H1 (cell line): ENCODE data around the gene GAPT. TPM values are rescaled to one million over a fixed set of nuclear protein-coding genes. Genes with fewer than 3 reads are reported as not detected.
A peak's percentile ranks its signal among the peaks of the same experiment; 100 is the strongest.

Experiments
- CTCF ChIA-PET: fragments of 300-600 bp; sonication (Branson Sonifier 250); formaldehyde crosslinking; loops from one replicate; lab custom pipeline; 2021; ENCODE audit not compliant: partially characterized antibody; lab: Charles Lee
- POLR2A ChIA-PET: fragments of 300-600 bp; sonication (Branson Sonifier 250); formaldehyde crosslinking; loops from one replicate; lab custom pipeline; 2021; ENCODE audit warnings: inconsistent platforms; ENCODE audit not compliant: partially characterized antibody; lab: Charles Lee
- DNase-seq, 2 experiments: peaks; one replicate each; pipeline versions ENCODE4 v3.0.0 to v3.0.0-alpha.2; 2010 to 2022; ENCODE audit warnings: low spot score in 2 of 2, low read depth in 1 of 2, mixed read lengths in 1 of 2
- FAIRE-seq: peaks from 2 replicates; lab custom pipeline; 2011; peaks lifted over from hg19 to GRCh38; lab: Jason Lieb, UNC
- H2AFZ ChIP-seq: 2 replicates; pipeline ENCODE4 v1.8.1; 2012; ENCODE audit warnings: low read length, inconsistent platforms
- H2AK5ac ChIP-seq: 2 replicates; pipeline ENCODE4 v1.6.1; 2013; ENCODE audit warnings: low read depth, low read length
- H2BK120ac ChIP-seq: replicated peaks from 2 replicates; pipeline ENCODE3; 2013; ENCODE audit warnings: low read depth, low read length, inconsistent platforms
- H2BK12ac ChIP-seq: 2 replicates; pipeline ENCODE4 v1.6.1; 2013; ENCODE audit warnings: low read depth, low read length
- H2BK15ac ChIP-seq: 2 replicates; pipeline ENCODE4 v1.6.1; 2013; ENCODE audit warnings: low read length
- H2BK20ac ChIP-seq: 2 replicates; pipeline ENCODE4 v1.6.1; 2013; ENCODE audit warnings: low read length
- H2BK5ac ChIP-seq: 2 replicates; pipeline ENCODE4 v1.6.1; 2013; ENCODE audit warnings: low read depth, low read length
- H3K14ac ChIP-seq: 2 replicates; pipeline ENCODE4 v1.6.1; 2013; ENCODE audit warnings: inconsistent platforms; ENCODE audit not compliant: insufficient read length
- H3K18ac ChIP-seq: 2 replicates; pipeline ENCODE4 v1.6.1; 2013; ENCODE audit warnings: low read length; ENCODE audit errors: extremely low read depth
- H3K23ac ChIP-seq: 2 replicates; pipeline ENCODE4 v1.6.1; 2013; ENCODE audit warnings: inconsistent platforms; ENCODE audit not compliant: insufficient read length
- H3K23me2 ChIP-seq: 2 replicates; pipeline ENCODE4 v1.6.1; 2013; ENCODE audit warnings: low read depth, low read length
- H3K27ac ChIP-seq: 2 replicates; pipeline ENCODE4 v1.6.1; 2011; ENCODE audit warnings: low read depth, low read length, inconsistent platforms
- H3K27me3 ChIP-seq, 4 experiments: replicated peaks in 1 of 4; 1 replicate in 1 of 4; 2 replicates in 3 of 4; pipeline versions ENCODE4 v1.6.1 to v1.8.1; 2011 to 2013; ENCODE audit warnings: low read length in 3 of 4, mild to moderate bottlenecking in 3 of 4, inconsistent platforms in 2 of 4, mixed read lengths in 2 of 4, moderate library complexity in 1 of 4; ENCODE audit not compliant: control insufficient read depth in 3 of 4, insufficient read depth in 3 of 4; ENCODE audit errors: extremely low read depth in 1 of 4
- H3K36me3 ChIP-seq, 4 experiments: 2 replicates each; pipeline versions ENCODE4 v1.6.1 to v1.8.1; 2011 to 2013; ENCODE audit warnings: mild to moderate bottlenecking in 4 of 4, low read length in 3 of 4, moderate library complexity in 2 of 4, control low read depth in 1 of 4, inconsistent platforms in 1 of 4; ENCODE audit not compliant: insufficient read depth in 4 of 4, control insufficient read depth in 2 of 4
- H3K4ac ChIP-seq: replicated peaks from 2 replicates; pipeline ENCODE3; 2013; ENCODE audit warnings: low read length, low read depth, mixed read lengths, inconsistent platforms; ENCODE audit not compliant: insufficient read length
- H3K4me1 ChIP-seq, 4 experiments: replicated peaks in 1 of 4; 1 replicate in 1 of 4; 2 replicates in 3 of 4; pipeline versions ENCODE4 v1.6.1 to v1.8.1; 2011 to 2013; ENCODE audit warnings: low read length in 3 of 4, inconsistent platforms in 2 of 4, mixed read lengths in 1 of 4; ENCODE audit not compliant: insufficient read depth in 4 of 4, control insufficient read depth in 3 of 4
- H3K4me2 ChIP-seq, 2 experiments: 2 replicates each; pipeline versions ENCODE4 v1.6.1 to v1.8.1; 2011 to 2013; ENCODE audit warnings: low read depth in 2 of 2, low read length in 2 of 2, control low read depth in 1 of 2, inconsistent platforms in 1 of 2, mild to moderate bottlenecking in 1 of 2; ENCODE audit not compliant: insufficient read depth in 1 of 2
- H3K4me3 ChIP-seq, 4 experiments: fragments of 200-600, 300-600 bp in 1 of 4; sonication (generic), shearing (Covaris generic), sonication (Bioruptor Twin) in 1 of 4; 2 replicates each; pipeline versions ENCODE4 v1.5.1 to v1.8.1; 2011 to 2016; ENCODE audit warnings: low read length in 4 of 4, low read depth in 3 of 4, control low read depth in 2 of 4, inconsistent platforms in 2 of 4, mild to moderate bottlenecking in 2 of 4, mixed read lengths in 1 of 4, moderate library complexity in 1 of 4; ENCODE audit not compliant: insufficient read depth in 2 of 4; ENCODE audit errors: extremely low read depth in 1 of 4
- H3K56ac ChIP-seq: replicated peaks from 2 replicates; pipeline ENCODE3; 2013; ENCODE audit warnings: low read depth, mild to moderate bottlenecking, mixed read lengths, low read length, inconsistent platforms; ENCODE audit not compliant: insufficient read length
- H3K79me1 ChIP-seq: 2 replicates; pipeline ENCODE4 v1.6.1; 2013; ENCODE audit warnings: low read depth, low read length, control low read depth
- H3K79me2 ChIP-seq, 2 experiments: 2 replicates each; pipeline versions ENCODE4 v1.6.1 to v1.8.1; 2012 to 2013; ENCODE audit warnings: low read length in 2 of 2, mild to moderate bottlenecking in 2 of 2, inconsistent platforms in 1 of 2; ENCODE audit not compliant: insufficient read depth in 2 of 2, control insufficient read depth in 1 of 2
- H3K9ac ChIP-seq, 4 experiments: replicated peaks in 1 of 4; 1 replicate in 1 of 4; 2 replicates in 3 of 4; pipeline versions ENCODE4 v1.6.1 to v1.8.1; 2011 to 2013; ENCODE audit warnings: low read depth in 3 of 4, low read length in 3 of 4, control low read depth in 2 of 4, mild to moderate bottlenecking in 2 of 4, moderate library complexity in 2 of 4, inconsistent platforms in 1 of 4; ENCODE audit errors: extremely low read depth in 1 of 4
- H3K9me3 ChIP-seq, 2 experiments: 2 replicates each; pipeline versions ENCODE4 v1.6.1 to v1.8.1; 2012 to 2013; ENCODE audit warnings: mild to moderate bottlenecking in 2 of 2, moderate library complexity in 2 of 2, control low read depth in 1 of 2, inconsistent platforms in 1 of 2, low read depth in 1 of 2, low read length in 1 of 2, mixed read lengths in 1 of 2; ENCODE audit not compliant: insufficient read depth in 2 of 2
- H4K20me1 ChIP-seq, 2 experiments: replicated peaks in 1 of 2; 2 replicates each; pipeline versions ENCODE3 to v1.8.1; 2011 to 2013; ENCODE audit warnings: inconsistent platforms in 2 of 2, low read length in 2 of 2, mild to moderate bottlenecking in 1 of 2; ENCODE audit not compliant: insufficient read depth in 2 of 2, control insufficient read depth in 1 of 2
- H4K5ac ChIP-seq: 2 replicates; pipeline ENCODE4 v1.6.1; 2013; ENCODE audit warnings: low read length, low read depth, mixed read lengths, inconsistent platforms; ENCODE audit not compliant: insufficient read length
- H4K8ac ChIP-seq: 2 replicates; pipeline ENCODE4 v1.8.0; 2013; ENCODE audit warnings: mild to moderate bottlenecking, moderate library complexity, low read length, inconsistent platforms; ENCODE audit not compliant: insufficient read depth; ENCODE audit errors: extremely low read depth
- H4K91ac ChIP-seq: replicated peaks from 2 replicates; pipeline ENCODE3; 2013; ENCODE audit warnings: low read length, mixed read lengths, inconsistent platforms; ENCODE audit not compliant: insufficient read length
- CHD2 ChIP-seq: IDR thresholded peaks from 2 replicates; pipeline ENCODE4 v1.6.1; 2012; ENCODE audit warnings: low read length, improper control_type of control experiment
- CTBP2 ChIP-seq: IDR thresholded peaks from 2 replicates; pipeline ENCODE4 v1.7.0; 2011; ENCODE audit warnings: borderline replicate concordance, mild to moderate bottlenecking, moderate library complexity, mixed read lengths, low read length; ENCODE audit not compliant: insufficient read depth, insufficient read length
- E2F6 ChIP-seq: IDR thresholded peaks from 2 replicates; pipeline ENCODE4 v1.6.1; 2012; ENCODE audit warnings: inconsistent platforms
- EP300 ChIP-seq, 2 experiments: IDR thresholded peaks; 1 replicate in 1 of 2; 2 replicates in 1 of 2; pipeline ENCODE4 v1.6.1; 2011 to 2012; ENCODE audit warnings: low read depth in 2 of 2, low read length in 2 of 2, mild to moderate bottlenecking in 2 of 2, borderline replicate concordance in 1 of 2, inconsistent platforms in 1 of 2, moderate library complexity in 1 of 2
- EZH2 ChIP-seq: fragments of 200-600 bp; sonication (generic); IDR thresholded peaks from 2 replicates; pipeline ENCODE4 v1.7.1; 2012; ENCODE audit warnings: low read depth, mild to moderate bottlenecking, moderate library complexity, low read length, inconsistent platforms; ENCODE audit not compliant: severe bottlenecking
- JUN ChIP-seq: IDR thresholded peaks from 2 replicates; pipeline ENCODE4 v1.6.1; 2011; ENCODE audit warnings: low read depth, mild to moderate bottlenecking, improper control_type of control experiment, low read length
- PHF8 ChIP-seq: fragments of 200-600 bp; sonication (generic); conservative IDR thresholded peaks from 2 replicates; pipeline ENCODE4 v1.7.1; 2012; ENCODE audit warnings: low read depth, mild to moderate bottlenecking, inconsistent platforms, low read length, moderate library complexity
- SP4 ChIP-seq: IDR thresholded peaks from 2 replicates; pipeline ENCODE4 v1.6.1; 2012; ENCODE audit warnings: low read length, inconsistent platforms
- TAF1 ChIP-seq: IDR thresholded peaks from 2 replicates; pipeline ENCODE4 v1.6.1; 2011; ENCODE audit warnings: mild to moderate bottlenecking, low read depth, low read length
- TBP ChIP-seq: IDR thresholded peaks from 2 replicates; pipeline ENCODE4 v1.6.1; 2011; ENCODE audit warnings: low read depth, low read length, improper control_type of control experiment
- TCF12 ChIP-seq: IDR thresholded peaks from 2 replicates; pipeline ENCODE4 v1.6.1; 2011; ENCODE audit warnings: low read depth, mild to moderate bottlenecking, low read length
- TEAD4 ChIP-seq: IDR thresholded peaks from 2 replicates; pipeline ENCODE4 v1.6.1; 2012; ENCODE audit warnings: low read depth, low read length, inconsistent platforms, mixed read lengths
- WGBS, 2 experiments: shearing (Covaris generic) in 1 of 2; methylation state at CpG; one replicate each; pipeline versions ENCODE4 v1.1.6 to v1.1.7; 2013 to 2015; ENCODE audit warnings: low lambda C conversion rate in 2 of 2, mixed read lengths in 2 of 2, inconsistent platforms in 1 of 2, low coverage in 1 of 2, missing lambda C conversion rate in 1 of 2; ENCODE audit not compliant: insufficient replicate concordance in 2 of 2, insufficient coverage in 1 of 2, insufficient read length in 1 of 2; ENCODE audit errors: extremely low coverage in 1 of 2, missing lambda C conversion rate in 1 of 2; 5-methylcytosine and 5-hydroxymethylcytosine counted together
- polyA plus RNA-seq, 7 experiments: library from polyadenylated mRNA; depleted of rRNA in 3 of 7; stranded (reverse) in 5 of 7; unstranded in 2 of 7; fragments of >200 nt in 5 of 7; fragments of 200-250 nt in 2 of 7; gene quantifications; 1 replicate in 5 of 7; 2 replicates in 1 of 7; 4 replicates in 1 of 7; pipeline versions ENCODE4 v1.2.1 to v1.2.3, GENCODE V29; 2011 to 2013; ENCODE audit warnings: missing spikeins in 2 of 7, mixed read lengths in 2 of 7
- total RNA-seq: library from RNA; stranded (reverse); fragmentation: NEBNext Ultra II Directional; extraction: Animal tissue kit (Norgen Biotek cat#: 25700); gene quantifications from 2 replicates; pipeline ENCODE4 v1.2.1, GENCODE V29; 2021

GAPT gene
- total and polyA plus RNA-seq, 2 of the 8 experiments (the other 6 are each of a cell fraction or from before 2014, with no cell fraction given), result not detected

GRCh38 chr5:58458141-58458742, 33.0 kb upstream of the GAPT start:
- Histone ChIP-seq H3K9me3 (no peaks in the 10 kb centered on the region), H2AK5ac (no peak overlapping the region), H2BK120ac (no peak overlapping the region), H4K20me1 (peaks cover 0 to 2% of the 10 kb centered on the region in 2 experiments), H4K8ac (no peak overlapping the region), H4K91ac (no peak overlapping the region), H2BK15ac (no peak overlapping the region), H3K4me2 (peak overlapping the region; percentile 69 to 74), H2BK12ac (no peak overlapping the region), H3K9ac (no peak overlapping the region), H3K4me3 (peak overlapping the region in 2 of 4 experiments; percentile 61 to 74; a peak in 3 of 8 replicates), H2BK20ac (no peak overlapping the region), H3K18ac (no peak overlapping the region), H3K36me3 (peaks cover 8 to 35% (median 26%) of the 10 kb centered on the region in 4 experiments), H3K23me2 (no peaks in the 10 kb centered on the region; the same call in 1 of the 2 replicates), H3K4me1 (peaks cover 0 to 4% (median 3%) of the 10 kb centered on the region in 4 experiments; a peak in 3 of 7 replicates), H4K5ac (no peak overlapping the region), H3K56ac (no peak overlapping the region), H3K4ac (no peak overlapping the region), H2AFZ (no peak overlapping the region), H3K79me1 (no peaks in the 10 kb centered on the region), H3K23ac (no peak overlapping the region), H3K27ac (no peak overlapping the region), H3K27me3 (peaks cover 0 to 3% (median 2%) of the 10 kb centered on the region in 4 experiments; a peak in 3 of 7 replicates), H3K79me2 (0 out of 4 replicates have a peak, but pooled peaks cover 0 to 2% of the 10 kb centered on the region in 2 experiments), H2BK5ac (no peak overlapping the region), H3K14ac (no peak overlapping the region)
- DNase-seq, result no peak
- FAIRE-seq, result no peak
- CTCF ChIA-PET, result interaction anchor here (0.7 to 4.4 kb wide), 5 partner anchors 38 to 680 kb away, joined by 3 to 86 read pairs (median 5); no protein-coding TSS in a partner anchor
- POLR2A ChIA-PET, result interaction anchor here (1.2 to 1.3 kb wide), 2 partner anchors 9 to 679 kb away, joined by 3 read pairs; no protein-coding TSS in a partner anchor
- 55% methylated on average over 7 of the region's 7 CpGs; no CpG with 5 or more reads in 1 of the 2 experiments for WGBS, 2 experiments
- TF ChIP-seq TBP (no peak), EP300 (IDR thresholded peaks at IDR 0.05; ENCODE audit: borderline replicate concordance in 1 of 2, low read depth in 2 of 2, low read length in 2 of 2) (no peak), PHF8 (no peak), SP4 (no peak), JUN (no peak), TAF1 (no peak), TEAD4 (no peak), TCF12 (no peak), CTBP2 (no peak), E2F6 (no peak), CHD2 (no peak), EZH2 (no peak)
